WTC11 (cell line): Measurements from ENCODE around the gene ANKZF1.

Source experiments
- ATF3 ChIP-seq: sonication (generic); formaldehyde crosslinking; conservative IDR thresholded peaks from 2 replicates; pipeline ENCODE4 v1.8.1; 2022; ENCODE audit warnings: mild to moderate bottlenecking, missing genetic modification reagents
- CTCF ChIP-seq: fragments of 200-600 bp; IDR thresholded peaks from 2 replicates; pipeline ENCODE4 v1.8.0; 2022; ENCODE audit warnings: antibody characterized with exemption
- E2F5 ChIP-seq: sonication (generic); formaldehyde crosslinking; IDR thresholded peaks from 2 replicates; pipeline ENCODE4 v1.8.1; 2022; ENCODE audit warnings: mild to moderate bottlenecking, moderate library complexity, missing genetic modification reagents
- ELF4 ChIP-seq: sonication (generic); formaldehyde crosslinking; IDR thresholded peaks from 2 replicates; pipeline ENCODE4 v1.8.1; 2022; ENCODE audit warnings: low read depth, mild to moderate bottlenecking, moderate library complexity, missing genetic modification reagents
- FOXP1 ChIP-seq: sonication (generic); formaldehyde crosslinking; IDR thresholded peaks from 2 replicates; pipeline ENCODE4 v1.8.0; 2022; ENCODE audit warnings: missing genetic modification reagents, mild to moderate bottlenecking, moderate library complexity, borderline replicate concordance
- NR3C1 ChIP-seq: sonication (generic); formaldehyde crosslinking; conservative IDR thresholded peaks from 2 replicates; pipeline ENCODE4 v1.8.1; 2023; ENCODE audit warnings: low read depth, mild to moderate bottlenecking, missing genetic modification reagents
- OVOL2 ChIP-seq: fragments of 250-450 bp; sonication (Bioruptor Pico); IDR thresholded peaks from 2 replicates; pipeline ENCODE4 v1.9.0; 2021; ENCODE audit warnings: mild to moderate bottlenecking, borderline replicate concordance
- TP53 ChIP-seq: sonication (generic); formaldehyde crosslinking; IDR thresholded peaks from 2 replicates; pipeline ENCODE4 v1.8.1; 2023; ENCODE audit warnings: mild to moderate bottlenecking, missing genetic modification reagents

GRCh38 chr2:219250049-219250781 is 20.6 kb downstream of the ANKZF1 start:
- TF ChIP-seq NR3C1 (no peak), FOXP1 (no peak), E2F5 (CRISPR knock-in tag) (no peak), ELF4 (CRISPR knock-in tag) (no peak), TP53 (CRISPR knock-in tag) (no peak), ATF3 (CRISPR knock-in tag) (no peak), CTCF (no peak), OVOL2 (CRISPR knock-in tag) (no peak)
